OCI-LY3 (cell line): Measurements from ENCODE around the gene DPYD.

Experiments used
- CTCF ChIP-seq: fragments of 200-600, 300-600 bp; sonication (generic); IDR thresholded peaks from 2 replicates; pipeline ENCODE4 v1.5.1; 2014; ENCODE audit warnings: antibody characterized with exemption, low read length, low read depth
- EZH2phosphoT487 ChIP-seq: fragments of 200-600 bp; shearing (Covaris generic); IDR thresholded peaks from 2 replicates; pipeline ENCODE4 v1.6.1; 2018; ENCODE audit warnings: antibody characterized with exemption, mixed run types, low read depth

GRCh38 chr1:97338347-97338746 is 582.5 kb downstream of the DPYD start:
- TF ChIP-seq CTCF = no peak
- TF ChIP-seq EZH2phosphoT487 = no peak
